NCI-H1694 (cell line): Measurements from ENCODE around the gene UQCRHL.
"Not testable (repeated sequence)": the region's sequence is repeated elsewhere in the genome, so short reads cannot be mapped to it uniquely, and the experiment has no call there.

Source experiments
- DNase-seq: peaks from one replicate; lab custom pipeline; 2025; lab: John Stamatoyannopoulos, UW

UQCRHL gene

GRCh38 chr1:15835205-15835740, 27.8 kb upstream of the UQCRHL start:
- DNase-seq = no peak

GRCh38 chr1:15834406-15835204, 27.2 kb upstream of the UQCRHL start:
- peak; percentile 88 for DNase-seq

- no peak for DNase-seq
These were observed 26.5 kb upstream of the UQCRHL start for GRCh38 chr1:15833842-15834405.

GRCh38 chr1:15833069-15833679, 25.7 kb upstream of the UQCRHL start:
- DNase-seq = no peak

GRCh38 chr1:15830258-15830657, 22.8 kb upstream of the UQCRHL start:
- no peak for DNase-seq

GRCh38 chr1:15828931-15829330, 21.5 kb upstream of the UQCRHL start:
- DNase-seq = not testable (repeated sequence)

- not testable (repeated sequence) for DNase-seq
These were observed 20.1 kb upstream of the UQCRHL start for GRCh38 chr1:15827567-15827966.

- no peak for DNase-seq
These were observed 19.5 kb upstream of the UQCRHL start for GRCh38 chr1:15826810-15827507.

- no peak for DNase-seq
These were observed 18.4 kb upstream of the UQCRHL start for GRCh38 chr1:15825800-15826199.

- no peak for DNase-seq
These were observed 13.0 kb upstream of the UQCRHL start for GRCh38 chr1:15820478-15820877.

GRCh38 chr1:15816674-15817073, 9.2 kb upstream of the UQCRHL start:
- no peak for DNase-seq

- DNase-seq = no peak
These were observed 2.6 kb upstream of the UQCRHL start for GRCh38 chr1:15810073-15810472.

GRCh38 chr1:15808955-15809354, 1.5 kb upstream of the UQCRHL start:
- DNase-seq = no peak

- no peak for DNase-seq
These were observed 328 bp downstream of the UQCRHL start for GRCh38 chr1:15807121-15807520.

GRCh38 chr1:15804060-15804459, 3.4 kb downstream of the UQCRHL start:
- no peak for DNase-seq

GRCh38 chr1:15803380-15803779, 4.1 kb downstream of the UQCRHL start:
- peak; percentile 1 for DNase-seq

- no peak for DNase-seq
These were observed 5.0 kb downstream of the UQCRHL start for GRCh38 chr1:15802234-15802965.

GRCh38 chr1:15799928-15800835, 7.3 kb downstream of the UQCRHL start:
- DNase-seq = no peak

- DNase-seq = no peak
These were observed 8.2 kb downstream of the UQCRHL start for GRCh38 chr1:15799004-15799867.
